Fibroblast of lung (primary cell): ENCODE results near the gene TUT7. TPM values are rescaled to one million over a fixed set of nuclear protein-coding genes. Genes with fewer than 3 reads are reported as not detected.

Experiments
- DNase-seq, 2 donors: peaks; one replicate each; pipeline versions ENCODE4 v3.0.0 to v3.0.0-alpha.2; 2010; ENCODE audit warnings: low read depth in 2 of 2
- H2AFZ ChIP-seq: 2 replicates; pipeline ENCODE4 v1.5.1; 2012; ENCODE audit warnings: low read length, control low read depth, inconsistent platforms
- H3K27ac ChIP-seq: 2 replicates; pipeline ENCODE4 v1.5.1; 2011; ENCODE audit warnings: low read length, control low read depth; ENCODE audit not compliant: insufficient read depth
- H3K27me3 ChIP-seq: 2 replicates; pipeline ENCODE4 v1.5.1; 2011; ENCODE audit warnings: mild to moderate bottlenecking, low read length; ENCODE audit not compliant: control insufficient read depth, insufficient read depth
- H3K36me3 ChIP-seq: 2 replicates; pipeline ENCODE4 v1.5.1; 2011; ENCODE audit warnings: low read length; ENCODE audit not compliant: control insufficient read depth, insufficient read depth
- H3K4me1 ChIP-seq: 2 replicates; pipeline ENCODE4 v1.5.1; 2011; ENCODE audit warnings: low read length; ENCODE audit not compliant: control insufficient read depth, insufficient read depth; ENCODE audit errors: extremely low read depth
- H3K4me2 ChIP-seq: 2 replicates; pipeline ENCODE4 v1.5.1; 2011; ENCODE audit warnings: low read length, control low read depth; ENCODE audit not compliant: insufficient read depth; ENCODE audit errors: extremely low read depth
- H3K4me3 ChIP-seq, 4 experiments: fragments of 200-600 bp in 1 of 4; sonication (generic) in 1 of 4; replicated peaks in 1 of 4; 2 replicates each; pipeline ENCODE4 v1.5.1; 2011 to 2016; ENCODE audit warnings: low read length in 4 of 4, low read depth in 3 of 4, mild to moderate bottlenecking in 3 of 4, control low read depth in 2 of 4, inconsistent platforms in 1 of 4, mixed read lengths in 1 of 4; ENCODE audit not compliant: insufficient read depth in 1 of 4; ENCODE audit errors: control extremely low read depth in 1 of 4
- H3K79me2 ChIP-seq: 2 replicates; pipeline ENCODE4 v1.5.1; 2012; ENCODE audit warnings: mild to moderate bottlenecking, low read length, inconsistent platforms; ENCODE audit not compliant: control insufficient read depth, insufficient read depth
- H3K9ac ChIP-seq: 2 replicates; pipeline ENCODE4 v1.5.1; 2011; ENCODE audit warnings: mild to moderate bottlenecking, low read length, control low read depth; ENCODE audit not compliant: insufficient read depth
- H3K9me3 ChIP-seq: 2 replicates; pipeline ENCODE4 v1.5.1; 2012; ENCODE audit warnings: low read depth, low read length; ENCODE audit not compliant: control insufficient read depth, insufficient read depth
- H4K20me1 ChIP-seq: 2 replicates; pipeline ENCODE4 v1.5.1; 2011; ENCODE audit warnings: low read length; ENCODE audit not compliant: control insufficient read depth, insufficient read depth; ENCODE audit errors: extremely low read depth
- EZH2 ChIP-seq: IDR thresholded peaks from 2 replicates; pipeline ENCODE4 v1.5.1; 2012; ENCODE audit warnings: low read length, control low read depth, mild to moderate bottlenecking; ENCODE audit errors: missing control alignments
- polyA minus RNA-seq: library from RNA; depleted of rRNA, polyadenylated mRNA; stranded (reverse); fragments of >200 nt; gene quantifications from 2 replicates; pipeline ENCODE4 v1.2.3, GENCODE V29; 2011; ENCODE audit warnings: low replicate concordance
- polyA plus RNA-seq, 2 donors: library from polyadenylated mRNA; depleted of rRNA in 1 of 2; stranded (reverse) in 1 of 2; unstranded in 1 of 2; fragments of >200 nt; gene quantifications; 2 replicates each; pipeline ENCODE4 v1.2.1, GENCODE V29; 2011 to 2012; ENCODE audit warnings: missing spikeins in 1 of 2
- total RNA-seq: library from RNA; depleted of rRNA; stranded (reverse); fragments of >200 nt; gene quantifications from 2 replicates; pipeline ENCODE4 v1.2.1, GENCODE V29; 2014
- TF ChIP-seq, protein P1 (sequence below), 2 donors: IDR thresholded peaks in 1 of 2; conservative IDR thresholded peaks in 1 of 2; 1 replicate in 1 of 2; 2 replicates in 1 of 2; pipeline ENCODE4 v1.5.1; 2011 to 2012; ENCODE audit warnings: low read length in 2 of 2, control low read depth in 1 of 2, inconsistent platforms in 1 of 2, low read depth in 1 of 2, mild to moderate bottlenecking in 1 of 2

TUT7 gene, protein sequence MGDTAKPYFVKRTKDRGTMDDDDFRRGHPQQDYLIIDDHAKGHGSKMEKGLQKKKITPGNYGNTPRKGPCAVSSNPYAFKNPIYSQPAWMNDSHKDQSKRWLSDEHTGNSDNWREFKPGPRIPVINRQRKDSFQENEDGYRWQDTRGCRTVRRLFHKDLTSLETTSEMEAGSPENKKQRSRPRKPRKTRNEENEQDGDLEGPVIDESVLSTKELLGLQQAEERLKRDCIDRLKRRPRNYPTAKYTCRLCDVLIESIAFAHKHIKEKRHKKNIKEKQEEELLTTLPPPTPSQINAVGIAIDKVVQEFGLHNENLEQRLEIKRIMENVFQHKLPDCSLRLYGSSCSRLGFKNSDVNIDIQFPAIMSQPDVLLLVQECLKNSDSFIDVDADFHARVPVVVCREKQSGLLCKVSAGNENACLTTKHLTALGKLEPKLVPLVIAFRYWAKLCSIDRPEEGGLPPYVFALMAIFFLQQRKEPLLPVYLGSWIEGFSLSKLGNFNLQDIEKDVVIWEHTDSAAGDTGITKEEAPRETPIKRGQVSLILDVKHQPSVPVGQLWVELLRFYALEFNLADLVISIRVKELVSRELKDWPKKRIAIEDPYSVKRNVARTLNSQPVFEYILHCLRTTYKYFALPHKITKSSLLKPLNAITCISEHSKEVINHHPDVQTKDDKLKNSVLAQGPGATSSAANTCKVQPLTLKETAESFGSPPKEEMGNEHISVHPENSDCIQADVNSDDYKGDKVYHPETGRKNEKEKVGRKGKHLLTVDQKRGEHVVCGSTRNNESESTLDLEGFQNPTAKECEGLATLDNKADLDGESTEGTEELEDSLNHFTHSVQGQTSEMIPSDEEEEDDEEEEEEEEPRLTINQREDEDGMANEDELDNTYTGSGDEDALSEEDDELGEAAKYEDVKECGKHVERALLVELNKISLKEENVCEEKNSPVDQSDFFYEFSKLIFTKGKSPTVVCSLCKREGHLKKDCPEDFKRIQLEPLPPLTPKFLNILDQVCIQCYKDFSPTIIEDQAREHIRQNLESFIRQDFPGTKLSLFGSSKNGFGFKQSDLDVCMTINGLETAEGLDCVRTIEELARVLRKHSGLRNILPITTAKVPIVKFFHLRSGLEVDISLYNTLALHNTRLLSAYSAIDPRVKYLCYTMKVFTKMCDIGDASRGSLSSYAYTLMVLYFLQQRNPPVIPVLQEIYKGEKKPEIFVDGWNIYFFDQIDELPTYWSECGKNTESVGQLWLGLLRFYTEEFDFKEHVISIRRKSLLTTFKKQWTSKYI (N-terminal part only)
- total RNA-seq (36.3 and 39.0 TPM in 2 replicates), polyA plus RNA-seq (22.8 and 31.8 TPM in 2 replicates), polyA minus RNA-seq (1.4 and 5.1 TPM in 2 replicates)
- polyA plus RNA-seq (2012), result 12.0 and 17.6 TPM in 2 replicates

DNA sequence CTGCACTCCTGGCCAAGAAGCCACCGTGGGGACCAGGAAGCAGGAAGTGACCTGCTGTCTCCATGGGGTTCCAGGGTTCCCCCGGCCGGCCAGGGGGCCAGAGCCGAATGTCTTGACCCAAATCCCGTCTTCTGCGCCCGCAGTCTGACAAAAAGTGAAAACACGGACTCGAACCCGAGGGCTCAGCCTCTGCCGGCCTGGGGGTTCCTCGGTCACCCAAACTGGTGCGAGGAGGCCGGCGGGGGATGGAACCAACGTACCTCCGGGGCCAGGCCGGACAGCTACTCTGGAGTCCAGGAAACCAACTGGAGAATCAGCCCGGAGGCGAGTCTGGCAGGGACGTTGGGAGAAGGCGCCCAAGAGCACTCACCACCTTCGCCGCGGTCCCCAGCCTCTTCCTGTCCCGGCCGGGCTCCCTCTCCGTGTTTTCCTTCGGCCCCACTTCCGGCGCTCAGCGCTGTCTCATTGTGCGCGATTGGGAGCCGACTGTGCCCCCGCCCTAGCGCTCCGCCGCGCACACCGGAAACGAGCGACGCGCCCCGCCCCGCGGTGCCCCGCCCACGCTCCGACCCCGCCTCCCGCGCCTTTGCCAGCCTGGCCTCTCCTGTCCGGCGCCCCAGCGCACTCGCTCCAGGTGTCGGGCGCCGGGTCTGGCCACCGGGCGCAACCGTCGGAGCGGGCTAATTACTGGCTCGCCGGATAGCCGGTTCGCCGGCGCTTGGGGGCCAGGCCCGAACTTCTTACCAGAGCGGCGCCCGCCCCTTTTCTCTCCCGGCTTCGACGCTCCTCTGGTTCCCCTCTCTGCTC lies at the start of gene TUT7:
TSS of gene TUT7 (minus strand) at position 400 of the 807 bp plus-strand sequence. CDS start 1,211 bp downstream, outside the sequence.
- TF ChIP-seq EZH2, result no peak
- TF ChIP-seq, protein P1, sequence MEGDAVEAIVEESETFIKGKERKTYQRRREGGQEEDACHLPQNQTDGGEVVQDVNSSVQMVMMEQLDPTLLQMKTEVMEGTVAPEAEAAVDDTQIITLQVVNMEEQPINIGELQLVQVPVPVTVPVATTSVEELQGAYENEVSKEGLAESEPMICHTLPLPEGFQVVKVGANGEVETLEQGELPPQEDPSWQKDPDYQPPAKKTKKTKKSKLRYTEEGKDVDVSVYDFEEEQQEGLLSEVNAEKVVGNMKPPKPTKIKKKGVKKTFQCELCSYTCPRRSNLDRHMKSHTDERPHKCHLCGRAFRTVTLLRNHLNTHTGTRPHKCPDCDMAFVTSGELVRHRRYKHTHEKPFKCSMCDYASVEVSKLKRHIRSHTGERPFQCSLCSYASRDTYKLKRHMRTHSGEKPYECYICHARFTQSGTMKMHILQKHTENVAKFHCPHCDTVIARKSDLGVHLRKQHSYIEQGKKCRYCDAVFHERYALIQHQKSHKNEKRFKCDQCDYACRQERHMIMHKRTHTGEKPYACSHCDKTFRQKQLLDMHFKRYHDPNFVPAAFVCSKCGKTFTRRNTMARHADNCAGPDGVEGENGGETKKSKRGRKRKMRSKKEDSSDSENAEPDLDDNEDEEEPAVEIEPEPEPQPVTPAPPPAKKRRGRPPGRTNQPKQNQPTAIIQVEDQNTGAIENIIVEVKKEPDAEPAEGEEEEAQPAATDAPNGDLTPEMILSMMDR (conservative IDR thresholded peaks at IDR 0.05 in 1 of 2, IDR thresholded peaks at IDR 0.05 in 1 of 2; ENCODE audit: low read depth in 1 of 2, low read length in 2 of 2), result no peak
- Histone ChIP-seq H3K9ac (peak within 1 kb of the TSS; percentile 86), H3K36me3 (no peaks in the 10 kb centered on the region), H3K79me2 (peaks cover 44% of the 10 kb centered on the region), H4K20me1 (no peaks in the 10 kb centered on the region), H3K4me1 (peaks cover 5% of the 10 kb centered on the region), H2AFZ (peak within 1 kb of the TSS; percentile 80), H3K27me3 (no peaks in the 10 kb centered on the region), H3K4me2 (peak within 1 kb of the TSS; percentile 80), H3K9me3 (no peaks in the 10 kb centered on the region), H3K27ac (peak within 1 kb of the TSS; percentile 88), H3K4me3 (peak within 1 kb of the TSS; percentile 75 to 98 (median 95))
- DNase-seq, result peak; percentile 95 to 96

DNA sequence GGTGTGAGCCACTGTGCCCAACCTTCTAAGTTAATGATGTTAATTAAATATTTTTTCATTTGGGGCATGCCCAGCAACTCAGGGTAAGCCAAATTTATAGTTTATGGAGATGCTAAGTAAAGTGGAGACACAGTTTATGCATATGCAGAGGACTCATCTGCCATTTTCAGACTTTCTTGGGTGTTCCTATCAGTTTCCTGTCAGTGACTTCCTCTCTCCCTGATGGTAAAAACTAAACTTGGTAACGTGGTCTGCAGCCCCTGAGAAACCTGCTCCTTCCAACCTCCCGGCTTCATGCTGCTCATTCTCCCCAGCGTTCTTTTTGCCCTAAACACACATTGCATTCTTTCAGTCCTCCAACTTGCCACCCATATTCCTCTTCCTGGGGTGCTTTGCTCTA lies 48.4 kb upstream of the TUT7 start:
- H3K36me3 ChIP-seq, result no peaks in the 10 kb centered on the region
- H3K27me3 ChIP-seq, result no peaks in the 10 kb centered on the region
- H3K9ac ChIP-seq, result no peak overlapping the region
- H2AFZ ChIP-seq, result no peak overlapping the region
- TF ChIP-seq, protein P1 (conservative IDR thresholded peaks at IDR 0.05 in 1 of 2, IDR thresholded peaks at IDR 0.05 in 1 of 2; ENCODE audit: low read depth in 1 of 2, low read length in 2 of 2), result no peak
- no peak for TF ChIP-seq EZH2
- no peaks in the 10 kb centered on the region for H3K79me2 ChIP-seq
- H3K4me2 ChIP-seq, result no peak overlapping the region
- no peak overlapping the region for H3K27ac ChIP-seq
- no peaks in the 10 kb centered on the region for H3K9me3 ChIP-seq
- no peak for DNase-seq
- no peaks in the 10 kb centered on the region for H4K20me1 ChIP-seq
- H3K4me1 ChIP-seq, result peaks cover 11% of the 10 kb centered on the region
- H3K4me3 ChIP-seq, result no peak overlapping the region
